OCI-LY1 (cell line): ENCODE measurements around the gene GPBAR1.
"Not testable (repeated sequence)": the region's sequence is repeated elsewhere in the genome, so short reads cannot be mapped to it uniquely, and the experiment has no call there.

ENCODE experiments used
- H2AFZ ChIP-seq: fragments of 200-600 bp; sonication (generic), shearing (Covaris generic); 2 replicates; pipeline ENCODE4 v1.6.0; 2014; ENCODE audit warnings: antibody characterized with exemption, mild to moderate bottlenecking, low read length
- H3F3A ChIP-seq: fragments of 200-600 bp; sonication (generic), shearing (Covaris generic); 2 replicates; pipeline ENCODE4 v1.6.0; 2014; ENCODE audit warnings: mild to moderate bottlenecking, antibody characterized with exemption, low read length, moderate library complexity; ENCODE audit not compliant: insufficient read depth
- H3K27ac ChIP-seq: fragments of 200-600 bp; sonication (generic); 2 replicates; pipeline ENCODE4 v1.5.1; 2014; ENCODE audit warnings: low read length, mixed run types, mild to moderate bottlenecking, low read depth; ENCODE audit not compliant: poor library complexity, severe bottlenecking
- H3K27me3 ChIP-seq: fragments of 200-600 bp; sonication (generic); 2 replicates; pipeline ENCODE4 v1.6.0; 2014; ENCODE audit warnings: antibody characterized with exemption, mild to moderate bottlenecking, low read length, moderate library complexity; ENCODE audit not compliant: insufficient read depth
- H3K36me3 ChIP-seq: fragments of 200-600 bp; sonication (generic); 2 replicates; pipeline ENCODE4 v1.6.1; 2014; ENCODE audit warnings: mild to moderate bottlenecking, antibody characterized with exemption, low read length, moderate library complexity, mixed read lengths; ENCODE audit not compliant: insufficient read depth
- H3K4me1 ChIP-seq: fragments of 200-600 bp; sonication (generic); 2 replicates; pipeline ENCODE4 v1.5.1; 2014; ENCODE audit warnings: mild to moderate bottlenecking, low read length, moderate library complexity; ENCODE audit not compliant: insufficient read depth, severe bottlenecking
- H3K4me2 ChIP-seq: fragments of 200-600 bp; sonication (generic), shearing (Covaris generic); 2 replicates; pipeline ENCODE4 v1.6.1; 2014; ENCODE audit warnings: low read length
- H3K4me3 ChIP-seq: fragments of 200-600 bp; sonication (generic); 2 replicates; pipeline ENCODE4 v1.5.1; 2014; ENCODE audit warnings: low read length, low read depth, mild to moderate bottlenecking, mixed read lengths; ENCODE audit not compliant: poor library complexity, severe bottlenecking
- H3K79me2 ChIP-seq: fragments of 200-600 bp; shearing (Covaris generic); 2 replicates; pipeline ENCODE4 v1.6.1; 2016; ENCODE audit warnings: mixed run types, low read length, mixed read lengths; ENCODE audit not compliant: insufficient read depth
- H3K9ac ChIP-seq: fragments of 200-600 bp; sonication (generic), shearing (Covaris generic); 2 replicates; pipeline ENCODE4 v1.6.1; 2014; ENCODE audit warnings: mild to moderate bottlenecking, low read length, mixed read lengths
- H3K9me2 ChIP-seq: fragments of 200-600 bp; sonication (generic), shearing (Covaris generic); 2 replicates; pipeline ENCODE4 v1.6.1; 2014; ENCODE audit warnings: low read depth, mild to moderate bottlenecking, low read length, mixed read lengths
- H3K9me3 ChIP-seq: fragments of 200-600 bp; shearing (Covaris generic); 2 replicates; pipeline ENCODE4 v1.6.1; 2014; ENCODE audit warnings: low read length, mixed read lengths
- H4K20me1 ChIP-seq: fragments of 200-600 bp; sonication (generic), shearing (Covaris generic); 2 replicates; pipeline ENCODE4 v1.6.0; 2016; ENCODE audit warnings: mild to moderate bottlenecking, low read length; ENCODE audit not compliant: insufficient read depth
- CTCF ChIP-seq: fragments of 200-600 bp; sonication (generic), shearing (Covaris generic); IDR thresholded peaks from 2 replicates; pipeline ENCODE4 v1.5.1; 2017; ENCODE audit warnings: mild to moderate bottlenecking, antibody characterized with exemption, low read length, moderate library complexity, mixed read lengths
- EZH2 ChIP-seq: fragments of 200-600 bp; sonication (generic), shearing (Covaris generic); IDR thresholded peaks from 2 replicates; pipeline ENCODE4 v1.8.0; 2017; ENCODE audit warnings: borderline replicate concordance, mixed run types, mild to moderate bottlenecking, antibody characterized with exemption, low read length, moderate library complexity, mixed read lengths

Gene GPBAR1

GRCh38 chr2:218272531-218273212, 11.9 kb downstream of the GPBAR1 start:
- Histone ChIP-seq H3K9ac (no peak overlapping the region), H3K4me3 (no peak overlapping the region), H3K9me2 (no peaks in the 10 kb centered on the region), H3K36me3 (peaks cover 29% of the 10 kb centered on the region; the same call in 1 of the 2 replicates), H3F3A (no peaks in the 10 kb centered on the region), H2AFZ (no peak overlapping the region), H4K20me1 (no peaks in the 10 kb centered on the region), H3K27ac (no peak overlapping the region), H3K79me2 (0 out of 2 replicates have a peak, but pooled peaks cover 2% of the 10 kb centered on the region), H3K27me3 (no peaks in the 10 kb centered on the region), H3K4me1 (peaks cover 30% of the 10 kb centered on the region), H3K4me2 (peak overlapping the region; percentile 28; the same call in 1 of the 2 replicates), H3K9me3 (no peaks in the 10 kb centered on the region)
- TF ChIP-seq EZH2 = no peak
- peak; percentile 92 for TF ChIP-seq CTCF

- H3K27me3 ChIP-seq, H3K9me3 ChIP-seq, H3K27ac ChIP-seq, H3K9me2 ChIP-seq, H3K9ac ChIP-seq, H2AFZ ChIP-seq, H3K79me2 ChIP-seq, H3K4me2 ChIP-seq, H3F3A ChIP-seq, H3K4me3 ChIP-seq, H4K20me1 ChIP-seq: not testable (repeated sequence)
- Histone ChIP-seq H3K36me3 (peaks cover 28% of the 10 kb centered on the region; the same call in 1 of the 2 replicates), H3K4me1 (peaks cover 30% of the 10 kb centered on the region)
Observed at GRCh38 chr2:218273214-218273907, 12.5 kb downstream of the GPBAR1 start.

GRCh38 chr2:218273908-218274249, 13.1 kb downstream of the GPBAR1 start:
- H4K20me1 ChIP-seq = no peaks in the 10 kb centered on the region
- no peak overlapping the region for H3K4me3 ChIP-seq
- H3K4me2 ChIP-seq = no peak overlapping the region
- H3K27ac ChIP-seq = no peak overlapping the region
- peaks cover 28% of the 10 kb centered on the region for H3K4me1 ChIP-seq
- H3K9ac ChIP-seq = no peak overlapping the region
- H3K27me3 ChIP-seq = no peaks in the 10 kb centered on the region
- 0 out of 2 replicates have a peak, but pooled peaks cover 2% of the 10 kb centered on the region for H3K79me2 ChIP-seq
- H3K9me2 ChIP-seq = no peaks in the 10 kb centered on the region
- no peak overlapping the region for H2AFZ ChIP-seq
- H3K36me3 ChIP-seq = peaks cover 28% of the 10 kb centered on the region; the same call in 1 of the 2 replicates
- TF ChIP-seq CTCF (no peak), EZH2 (no peak)
- no peaks in the 10 kb centered on the region for H3K9me3 ChIP-seq
- H3F3A ChIP-seq = no peaks in the 10 kb centered on the region
